PC-9 (cell line): Measurements from ENCODE around the gene ZDHHC14. TPM values are rescaled to one million over a fixed set of nuclear protein-coding genes. Genes with fewer than 3 reads are reported as not detected.

Experiments
- BruUV-seq: library from RNA; stranded (reverse); fragments of 400-500 nt; replicated peaks from 2 replicates; lab custom pipeline; 2021; lab: Mats Ljungman, UMichigan
- CTCF ChIA-PET: fragments of 300-600 bp; sonication (Branson Sonifier 250); formaldehyde crosslinking; loops from one replicate; lab custom pipeline; 2022; ENCODE audit warnings: antibody characterized with exemption; lab: Charles Lee
- POLR2A ChIA-PET: fragments of 300-600 bp; sonication (Branson Sonifier 250); formaldehyde crosslinking; loops from one replicate; lab custom pipeline; 2022; ENCODE audit warnings: antibody characterized with exemption; ENCODE audit not compliant: unreplicated experiment; lab: Charles Lee
- DNase-seq, 2 experiments: peaks; one replicate each; pipeline versions ENCODE4 v3.0.0 to v3.0.0-alpha.2; 2015 to 2022; ENCODE audit warnings: mixed read lengths in 1 of 2
- H2AFZ ChIP-seq: fragments of 200-600 bp; sonication (generic); 2 replicates; pipeline ENCODE4 v1.8.1; 2017; ENCODE audit warnings: antibody characterized with exemption
- H3F3A ChIP-seq: fragments of 200-600 bp; sonication (generic); 2 replicates; pipeline ENCODE4 v1.8.1; 2017; ENCODE audit warnings: antibody characterized with exemption, mild to moderate bottlenecking, low read depth; ENCODE audit not compliant: insufficient read depth
- H3K27ac ChIP-seq: fragments of 200-600 bp; sonication (generic); 2 replicates; pipeline ENCODE4 v1.6.1; 2016; ENCODE audit warnings: mixed run types
- H3K27me3 ChIP-seq: fragments of 200-600 bp; sonication (generic); 2 replicates; pipeline ENCODE4 v1.6.1; 2016; ENCODE audit warnings: low read depth, mixed run types; ENCODE audit not compliant: insufficient read depth
- H3K36me3 ChIP-seq: fragments of 200-600 bp; sonication (generic); 2 replicates; pipeline ENCODE4 v1.6.1; 2016; ENCODE audit warnings: low read depth, mixed run types
- H3K4me1 ChIP-seq: fragments of 200-600 bp; sonication (generic); replicated peaks from 2 replicates; pipeline ENCODE4 v1.6.1; 2016; ENCODE audit warnings: mixed run types; ENCODE audit not compliant: insufficient read depth
- H3K4me2 ChIP-seq: fragments of 200-600 bp; sonication (generic); 2 replicates; pipeline ENCODE4 v1.6.1; 2017; ENCODE audit warnings: mixed run types
- H3K4me3 ChIP-seq: fragments of 200-600 bp; sonication (generic); 2 replicates; pipeline ENCODE4 v1.6.1; 2016; ENCODE audit warnings: mixed run types
- H3K79me2 ChIP-seq: fragments of 200-600 bp; sonication (generic); 2 replicates; pipeline ENCODE4 v1.6.1; 2017; ENCODE audit warnings: low read depth, mixed run types
- H3K9me2 ChIP-seq: fragments of 200-600 bp; sonication (generic); 2 replicates; pipeline ENCODE4 v1.8.1; 2017; ENCODE audit warnings: mild to moderate bottlenecking; ENCODE audit not compliant: insufficient read depth
- H3K9me3 ChIP-seq: fragments of 200-600 bp; sonication (generic); 2 replicates; pipeline ENCODE4 v1.8.1; 2016; ENCODE audit warnings: low read depth; ENCODE audit not compliant: insufficient read depth
- H4K20me1 ChIP-seq: fragments of 200-600 bp; sonication (generic); 2 replicates; pipeline ENCODE4 v1.8.1; 2017; ENCODE audit not compliant: insufficient read depth
- CTCF ChIP-seq: fragments of 200-600 bp; sonication (generic); conservative IDR thresholded peaks from 2 replicates; pipeline ENCODE4 v1.6.1; 2017; ENCODE audit warnings: mixed run types, antibody characterized with exemption, mild to moderate bottlenecking, moderate library complexity
- EZH2 ChIP-seq: fragments of 200-600 bp; sonication (generic); IDR thresholded peaks from 2 replicates; pipeline ENCODE4 v1.8.0; 2017; ENCODE audit warnings: antibody characterized with exemption, low read depth
- intact Hi-C: fragments of 100-400 bp; cut with micrococcal nuclease; formaldehyde crosslinking; loops from one replicate; pipeline ENCODE4 v1.10.0; 2022; ENCODE audit not compliant: unreplicated experiment
- total RNA-seq: library from RNA; stranded (reverse); gene quantifications from 2 replicates; pipeline ENCODE4 v1.2.3, GENCODE V29; 2021

The ZDHHC14 gene
- total RNA-seq, 1 experiment from 2014 or later = 5.6 TPM

- ChIA-PET POLR2A (no interaction called here), CTCF (no interaction called here)
- no peaks in the 10 kb centered on the region for H3K27me3 ChIP-seq
- H3K36me3 ChIP-seq = no peaks in the 10 kb centered on the region
- DNase-seq = no peak
- BruUV-seq = no TSS peak
- H3K4me3 ChIP-seq = no peak overlapping the region
- H3K79me2 ChIP-seq = no peaks in the 10 kb centered on the region
- no peaks in the 10 kb centered on the region for H3F3A ChIP-seq
- TF ChIP-seq CTCF (no peak), EZH2 (no peak)
- no peaks in the 10 kb centered on the region for H3K4me1 ChIP-seq
- no peak overlapping the region for H3K27ac ChIP-seq
- no peaks in the 10 kb centered on the region for H3K9me2 ChIP-seq
- H4K20me1 ChIP-seq = no peaks in the 10 kb centered on the region
- intact Hi-C loops = no loop called here
- H3K4me2 ChIP-seq = no peak overlapping the region
- H2AFZ ChIP-seq = no peak overlapping the region
- H3K9me3 ChIP-seq = no peaks in the 10 kb centered on the region
These were observed 254.6 kb downstream of the ZDHHC14 start for GRCh38 chr6:157635388-157636244.

- Histone ChIP-seq H3K4me3 (no peak overlapping the region), H3K27me3 (no peaks in the 10 kb centered on the region), H3K9me2 (no peaks in the 10 kb centered on the region), H3K27ac (no peak overlapping the region), H3K79me2 (no peaks in the 10 kb centered on the region), H3F3A (no peaks in the 10 kb centered on the region), H3K36me3 (no peaks in the 10 kb centered on the region), H3K4me1 (no peaks in the 10 kb centered on the region), H3K9me3 (no peaks in the 10 kb centered on the region), H3K4me2 (no peak overlapping the region), H4K20me1 (no peaks in the 10 kb centered on the region), H2AFZ (no peak overlapping the region)
- no peak for TF ChIP-seq EZH2
- TF ChIP-seq CTCF = no peak
- CTCF ChIA-PET = no interaction called here
- intact Hi-C loops = no loop called here
- POLR2A ChIA-PET = no interaction called here
- no peak for DNase-seq
- BruUV-seq = no TSS peak
These were observed 256.5 kb downstream of the ZDHHC14 start for GRCh38 chr6:157637516-157637915.

- Histone ChIP-seq H2AFZ (no peak overlapping the region), H3K79me2 (no peaks in the 10 kb centered on the region), H3K27ac (no peak overlapping the region), H3K4me1 (no peaks in the 10 kb centered on the region), H3K4me2 (no peak overlapping the region), H3F3A (no peaks in the 10 kb centered on the region), H3K9me3 (no peaks in the 10 kb centered on the region), H3K4me3 (no peak overlapping the region), H3K27me3 (no peaks in the 10 kb centered on the region), H3K9me2 (no peaks in the 10 kb centered on the region), H3K36me3 (no peaks in the 10 kb centered on the region), H4K20me1 (no peaks in the 10 kb centered on the region)
- TF ChIP-seq CTCF (no peak), EZH2 (no peak)
- ChIA-PET POLR2A (no interaction called here), CTCF (no interaction called here)
- DNase-seq = no peak
- intact Hi-C loops = no loop called here
- BruUV-seq = no TSS peak
These were observed 257.1 kb downstream of the ZDHHC14 start for GRCh38 chr6:157637941-157638662.
